A549 (cell line): ENCODE results near the gene TMOD2.

Experiments used
- CTCF ChIP-seq: fragments of >200 bp; sonication (Bioruptor Twin); formaldehyde crosslinking; IDR thresholded peaks from 3 replicates; pipeline ENCODE4 v1.5.1; 2016
- E2F6 ChIP-seq: IDR thresholded peaks from 2 replicates; pipeline ENCODE4 v1.6.1; 2012; ENCODE audit warnings: low read depth, borderline replicate concordance
- JUN ChIP-seq, 2 experiments: fragments of >200 bp; sonication (Bioruptor Twin); formaldehyde crosslinking; IDR thresholded peaks; 2 replicates in 1 of 2; 3 replicates in 1 of 2; pipeline ENCODE4 v1.6.1; 2016 to 2017
- MAFK ChIP-seq: fragments of 450-650 bp; IDR thresholded peaks from 2 replicates; pipeline ENCODE4 v1.6.1; 2014; ENCODE audit not compliant: partially characterized antibody
- MAX ChIP-seq: IDR thresholded peaks from 2 replicates; pipeline ENCODE4 v1.6.1; 2012
- POLR2A ChIP-seq: IDR thresholded peaks from 2 replicates; pipeline ENCODE4 v1.6.1; 2012; ENCODE audit warnings: mild to moderate bottlenecking, low read length
- REST ChIP-seq: fragments of 200-600 bp; sonication (generic); IDR thresholded peaks from 2 replicates; pipeline ENCODE4 v1.6.1; 2016; ENCODE audit warnings: antibody characterized with exemption, mild to moderate bottlenecking, moderate library complexity

GRCh38 chr15:51802593-51802992, 51.2 kb downstream of the TMOD2 start:
- TF ChIP-seq CTCF: no peak
- no peak for TF ChIP-seq JUN (IDR thresholded peaks at IDR 0.05)
- TF ChIP-seq REST: no peak
- TF ChIP-seq MAX: no peak
- TF ChIP-seq E2F6: no peak
- TF ChIP-seq POLR2A: no peak
- no peak for TF ChIP-seq MAFK
